ENCODE results near the gene PKD2L1. TPM values are rescaled to one million over a fixed set of nuclear protein-coding genes. Genes with fewer than 3 reads are reported as not detected.
A peak's percentile ranks its signal among the peaks of the same experiment; 100 is the strongest.

The PKD2L1 gene
- total and polyA plus RNA-seq, 9 of the 15 experiments (the other 6 are each of a cell fraction or from before 2014, with no cell fraction given): not detected

DNA sequence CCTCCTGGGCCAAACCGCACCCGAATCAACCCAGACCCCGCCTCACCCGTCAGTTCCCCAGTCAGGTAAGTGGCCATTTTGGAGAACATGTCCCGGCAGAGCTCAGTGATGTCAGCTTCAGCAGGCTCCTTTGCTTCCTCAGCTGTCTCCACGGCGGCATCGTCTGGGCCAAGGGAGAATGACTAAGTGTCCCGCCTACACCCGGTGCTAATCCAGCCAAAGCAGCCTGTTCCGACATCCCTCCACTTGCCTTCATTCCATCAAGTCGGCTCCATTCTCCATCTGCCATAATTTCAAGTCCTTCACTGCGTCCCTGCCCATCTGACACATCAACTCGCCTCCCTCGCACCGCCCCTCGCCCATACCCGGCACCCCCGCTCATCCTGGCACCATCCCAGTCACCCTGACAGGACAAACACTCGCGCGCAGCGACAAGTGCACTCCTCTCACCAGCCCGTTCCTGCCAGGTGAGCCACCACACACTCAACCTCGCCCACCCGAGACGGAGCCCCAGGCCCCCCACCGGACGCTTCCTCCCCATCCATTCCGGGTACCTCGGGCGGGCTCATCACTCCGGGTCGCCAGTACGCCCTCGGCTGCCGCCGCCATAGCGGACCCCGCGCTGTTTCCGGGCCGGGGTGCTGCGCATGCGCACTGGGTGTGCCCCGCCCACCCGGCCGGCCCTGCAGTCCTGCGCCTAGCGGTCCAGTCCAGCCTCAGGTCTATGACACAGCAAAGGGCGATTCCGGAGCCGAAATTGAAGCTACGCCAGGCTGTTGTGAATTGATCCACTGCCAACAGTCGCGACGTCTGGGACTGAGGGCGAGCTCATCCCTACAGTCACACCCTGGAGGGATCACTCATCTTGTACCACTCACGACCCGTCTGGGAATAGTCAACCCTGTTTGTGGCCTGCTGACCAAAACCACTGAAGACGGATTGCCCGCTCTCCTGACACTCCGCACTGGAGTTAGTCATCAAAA is 43.7 kb downstream of the PKD2L1 start, which contains the start of gene BLOC1S2:
TSS of gene BLOC1S2 (minus strand) at position 630 of the 983 bp plus-strand sequence. CDS start at position 609, 21 bp downstream.
- Histone ChIP-seq H3K27ac (ENCODE audit: extremely low read depth, low read depth, low read length) (peak within 1 kb of the TSS; percentile 82), H2AFZ (ENCODE audit: low read depth, low read length) (peak within 1 kb of the TSS; percentile 98), H3K4me1 (replicated peaks in 1 of 2; ENCODE audit: control insufficient read depth in 2 of 2, insufficient read depth in 2 of 2, low read length in 2 of 2) (peaks cover 15 to 17% of the 10 kb centered on the region in 2 experiments; a peak in 4 of 5 replicates), H4K20me1 (replicated peaks; ENCODE audit: control insufficient read depth, insufficient read depth, low read length) (no peaks in the 10 kb centered on the region), H3K4me2 (ENCODE audit: insufficient read depth, low read length) (peak within 1 kb of the TSS; percentile 99), H3K36me3 (ENCODE audit: control insufficient read depth, insufficient read depth, low read length) (peaks cover 17% of the 10 kb centered on the region; the same call in 1 of the 3 replicates), H3K27me3 (ENCODE audit: control insufficient read depth in 2 of 2, insufficient read depth in 2 of 2, low read length in 2 of 2) (no peaks in the 10 kb centered on the region), H3K4me3 (peak within 1 kb of the TSS; percentile 91), H3K9me1 (ENCODE audit: control insufficient read depth, insufficient read depth, low read length) (no peaks in the 10 kb centered on the region), H3K9ac (ENCODE audit: insufficient read depth in 1 of 2, low read depth in 2 of 2, low read length in 2 of 2) (peak within 1 kb of the TSS; percentile 83 to 97), H3K79me2 (ENCODE audit: control insufficient read depth, insufficient read depth, low read length) (peaks cover 36% of the 10 kb centered on the region), H3K9me3 (replicated peaks; ENCODE audit: control insufficient read depth, insufficient read depth, low read depth, low read length) (no peaks in the 10 kb centered on the region)
- ATAC-seq: peak; percentile 96
- peak; percentile 87 to 96 (median 96) for DNase-seq (ENCODE audit: extremely low read depth in 1 of 4, low spot score in 3 of 4)
- ChIA-PET CTCF (ENCODE audit: low intra/inter-chr PET ratio) (no interaction called here), POLR2A (interaction anchor here (0.6 to 2.4 kb wide), 4 partner anchors 11 to 244 kb away, joined by 3 to 11 read pairs (median 6); partner anchors contain the start of gene NDUFB8)
- intact Hi-C loops (cut with micrococcal nuclease) (no loop called here), in situ Hi-C loops (cut with MboI) (no loop called here)
- no TSS peak for BruUV-seq (replicated peaks)
- FAIRE-seq: peak; percentile 76
- 2% methylated on average over 33 of the region's 63 CpGs for WGBS (ENCODE audit: insufficient coverage, low coverage, missing lambda C conversion rate)
- TF ChIP-seq EGR1 (conservative IDR thresholded peaks at IDR 0.05) (peak; percentile 58), EP400 (IDR thresholded peaks at IDR 0.05) (peak; percentile 70; the same call in 1 of the 2 replicates), SIN3A (IDR thresholded peaks at IDR 0.05; ENCODE audit: borderline replicate concordance in 2 of 2, control insufficient read depth in 1 of 2, low read depth in 2 of 2, low read length in 2 of 2) (peak in 1 of 2 experiments; percentile 30; a peak in 2 of 4 replicates), PCBP1 (IDR thresholded peaks at IDR 0.05; ENCODE audit: low read depth, low read length, poor library complexity, severe bottlenecking) (no peak), ZNF316 (IDR thresholded peaks at IDR 0.05) (peak; percentile 37), SNIP1 (IDR thresholded peaks at IDR 0.05; ENCODE audit: low read depth) (no peak), MXI1 (IDR thresholded peaks at IDR 0.05; ENCODE audit: low read depth, low read length) (no peak), MTF1 (CRISPR knock-in tag; IDR thresholded peaks at IDR 0.05; ENCODE audit: borderline replicate concordance) (no peak), MAFK (IDR thresholded peaks at IDR 0.05; ENCODE audit: low read length) (peak; percentile 51; the same call in 1 of the 2 replicates), CBX1 (IDR thresholded peaks at IDR 0.05; ENCODE audit: low read depth) (0 out of 2 replicates have a peak, but pooled peaks have one; percentile 39), GABPA (tag; conservative IDR thresholded peaks at IDR 0.05; ENCODE audit: low read depth) (peak; percentile 68), SUPT5H (IDR thresholded peaks at IDR 0.05) (peak; percentile 93), ASH1L (IDR thresholded peaks at IDR 0.05; ENCODE audit: borderline replicate concordance, low read depth, partially characterized antibody) (no peak), EHMT2 (IDR thresholded peaks at IDR 0.05) (0 out of 2 replicates have a peak, but pooled peaks have one; percentile 44)
- TF ChIP-seq, protein P1, sequence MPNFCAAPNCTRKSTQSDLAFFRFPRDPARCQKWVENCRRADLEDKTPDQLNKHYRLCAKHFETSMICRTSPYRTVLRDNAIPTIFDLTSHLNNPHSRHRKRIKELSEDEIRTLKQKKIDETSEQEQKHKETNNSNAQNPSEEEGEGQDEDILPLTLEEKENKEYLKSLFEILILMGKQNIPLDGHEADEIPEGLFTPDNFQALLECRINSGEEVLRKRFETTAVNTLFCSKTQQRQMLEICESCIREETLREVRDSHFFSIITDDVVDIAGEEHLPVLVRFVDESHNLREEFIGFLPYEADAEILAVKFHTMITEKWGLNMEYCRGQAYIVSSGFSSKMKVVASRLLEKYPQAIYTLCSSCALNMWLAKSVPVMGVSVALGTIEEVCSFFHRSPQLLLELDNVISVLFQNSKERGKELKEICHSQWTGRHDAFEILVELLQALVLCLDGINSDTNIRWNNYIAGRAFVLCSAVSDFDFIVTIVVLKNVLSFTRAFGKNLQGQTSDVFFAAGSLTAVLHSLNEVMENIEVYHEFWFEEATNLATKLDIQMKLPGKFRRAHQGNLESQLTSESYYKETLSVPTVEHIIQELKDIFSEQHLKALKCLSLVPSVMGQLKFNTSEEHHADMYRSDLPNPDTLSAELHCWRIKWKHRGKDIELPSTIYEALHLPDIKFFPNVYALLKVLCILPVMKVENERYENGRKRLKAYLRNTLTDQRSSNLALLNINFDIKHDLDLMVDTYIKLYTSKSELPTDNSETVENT (CRISPR knock-in tag; IDR thresholded peaks at IDR 0.05): 0 out of 2 replicates have a peak, but pooled peaks have one; percentile 16
